Endothelial cell of umbilical vein (primary cell): ENCODE data around the gene FIZ1. TPM values are rescaled to one million over a fixed set of nuclear protein-coding genes. Genes with fewer than 3 reads are reported as not detected.

Source experiments
- BruUV-seq: library from RNA; stranded (reverse); fragments of 400-500 nt; replicated peaks from 2 replicates; lab custom pipeline; 2021; lab: Mats Ljungman, UMichigan
- CTCF ChIA-PET: fragments of 300-600, 350-600 bp; sonication (Branson Sonifier 250); formaldehyde crosslinking; loops from one replicate; lab custom pipeline; 2021; ENCODE audit warnings: antibody characterized with exemption, inconsistent platforms; lab: Charles Lee
- POLR2A ChIA-PET: fragments of 300-600, 350-600 bp; sonication (Branson Sonifier 250); formaldehyde crosslinking; loops from one replicate; lab custom pipeline; 2021; ENCODE audit warnings: antibody characterized with exemption, inconsistent platforms; lab: Charles Lee
- DNase-seq: peaks from one replicate; pipeline ENCODE4 v3.0.0-alpha.2; 2011; ENCODE audit warnings: low read depth, low spot score
- FAIRE-seq: peaks from 2 replicates; lab custom pipeline; 2011; peaks lifted over from hg19 to GRCh38; lab: Jason Lieb, UNC
- H2AFZ ChIP-seq: 2 replicates; pipeline ENCODE4 v1.6.0; 2012; ENCODE audit warnings: low read depth, low read length, control low read depth, inconsistent platforms
- H3K27ac ChIP-seq: 2 replicates; pipeline ENCODE4 v1.5.1; 2011; ENCODE audit warnings: low read depth, mild to moderate bottlenecking, control low read depth, low read length, moderate library complexity; ENCODE audit not compliant: insufficient read depth
- H3K27me3 ChIP-seq, 2 experiments: 2 replicates each; pipeline versions ENCODE4 v1.6.0 to v1.6.1; 2011; ENCODE audit warnings: low read length in 2 of 2, mixed read lengths in 1 of 2; ENCODE audit not compliant: control insufficient read depth in 2 of 2, insufficient read depth in 2 of 2
- H3K36me3 ChIP-seq, 2 experiments: 2 replicates in 1 of 2; 3 replicates in 1 of 2; pipeline ENCODE4 v1.5.1; 2011; ENCODE audit warnings: low read length in 2 of 2, mild to moderate bottlenecking in 1 of 2, moderate library complexity in 1 of 2; ENCODE audit not compliant: control insufficient read depth in 2 of 2, insufficient read depth in 2 of 2; ENCODE audit errors: extremely low read depth in 1 of 2
- H3K4me1 ChIP-seq: 3 replicates; pipeline ENCODE4 v1.5.1; 2011; ENCODE audit warnings: mild to moderate bottlenecking, low read length; ENCODE audit not compliant: control insufficient read depth, insufficient read depth; ENCODE audit errors: extremely low read depth
- H3K4me2 ChIP-seq: 2 replicates; pipeline ENCODE4 v1.6.1; 2011; ENCODE audit warnings: low read length, control low read depth, mixed read lengths; ENCODE audit not compliant: insufficient read depth
- H3K4me3 ChIP-seq, 3 experiments: fragments of 200-600 bp in 1 of 3; sonication (generic), shearing (Covaris generic) in 1 of 3; replicated peaks in 1 of 3; 2 replicates each; pipeline ENCODE4 v1.5.1; 2011 to 2016; ENCODE audit warnings: control low read depth in 3 of 3, low read length in 3 of 3, mild to moderate bottlenecking in 2 of 3, inconsistent platforms in 1 of 3, low read depth in 1 of 3, moderate library complexity in 1 of 3; ENCODE audit not compliant: insufficient read depth in 1 of 3
- H3K79me2 ChIP-seq: 2 replicates; pipeline ENCODE4 v1.6.0; 2012; ENCODE audit warnings: low read length, inconsistent platforms; ENCODE audit not compliant: control insufficient read depth, insufficient read depth
- H3K9ac ChIP-seq: replicated peaks from 2 replicates; pipeline ENCODE3; 2011; ENCODE audit warnings: low read length, control low read depth; ENCODE audit not compliant: insufficient read depth; ENCODE audit errors: extremely low read depth
- H3K9me1 ChIP-seq: replicated peaks from 3 replicates; pipeline ENCODE4 v1.6.0; 2011; ENCODE audit warnings: mild to moderate bottlenecking, low read length; ENCODE audit not compliant: control insufficient read depth, insufficient read depth; ENCODE audit errors: extremely low read depth
- H3K9me3 ChIP-seq: replicated peaks from 2 replicates; pipeline ENCODE4 v1.5.1; 2012; ENCODE audit warnings: low read length, inconsistent platforms; ENCODE audit not compliant: control insufficient read depth, insufficient read depth
- H4K20me1 ChIP-seq: replicated peaks from 2 replicates; pipeline ENCODE3; 2011; ENCODE audit warnings: mild to moderate bottlenecking, low read length; ENCODE audit not compliant: control insufficient read depth, insufficient read depth; ENCODE audit errors: extremely low read depth
- CTCF ChIP-seq, 2 donors: IDR thresholded peaks; 1 replicate in 1 of 2; 2 replicates in 1 of 2; pipeline ENCODE4 v1.5.1; 2011; ENCODE audit warnings: low read length in 2 of 2, mild to moderate bottlenecking in 2 of 2, moderate library complexity in 2 of 2, control low read depth in 1 of 2, inconsistent platforms in 1 of 2, low read depth in 1 of 2; ENCODE audit not compliant: insufficient read depth in 1 of 2; ENCODE audit errors: extremely low read depth in 1 of 2
- EZH2 ChIP-seq: IDR thresholded peaks from 2 replicates; pipeline ENCODE4 v1.6.1; 2012; ENCODE audit warnings: borderline replicate concordance, low read depth, mild to moderate bottlenecking, moderate library complexity, low read length, inconsistent platforms; ENCODE audit not compliant: severe bottlenecking
- FOS ChIP-seq: IDR thresholded peaks from 2 replicates; pipeline ENCODE4 v1.6.1; 2011; ENCODE audit warnings: mild to moderate bottlenecking, low read length, moderate library complexity, borderline replicate concordance; ENCODE audit not compliant: insufficient read depth
- GATA2 ChIP-seq: IDR thresholded peaks from 2 replicates; pipeline ENCODE4 v1.7.0; 2011; ENCODE audit warnings: low read depth, mild to moderate bottlenecking, moderate library complexity, mixed read lengths, low read length; ENCODE audit not compliant: insufficient read length, insufficient read depth
- POLR2A ChIP-seq: IDR thresholded peaks from 2 replicates; pipeline ENCODE4 v1.6.1; 2012; ENCODE audit warnings: low read depth, mild to moderate bottlenecking, control low read depth, low read length
- dilution Hi-C: fragments of 300-500 bp; cut with MboI; formaldehyde crosslinking; loops from one replicate; pipeline ENCODE4 v1.15.0; 2019; ENCODE audit warnings: low sequenced_read_pairs; ENCODE audit not compliant: extremely low pct_ligation_motif_present
- intact Hi-C: fragments of 100-400 bp; cut with micrococcal nuclease; formaldehyde crosslinking; loops from one replicate; pipeline ENCODE4 v1.10.0; 2022
- polyA plus RNA-seq, 4 experiments: library from polyadenylated mRNA; depleted of rRNA in 3 of 4; stranded (reverse) in 3 of 4; unstranded in 1 of 4; fragments of >200 nt; gene quantifications; 2 replicates each; pipeline versions ENCODE4 v1.2.1 to v1.2.3, GENCODE V29; 2011 to 2012; ENCODE audit warnings: missing spikeins in 1 of 4
- total RNA-seq: library from RNA; stranded (reverse); gene quantifications from 2 replicates; pipeline ENCODE4 v1.2.3, GENCODE V29; 2021

The FIZ1 gene
- total and polyA plus RNA-seq, 2 donors (not counting 3 experiments of a cell fraction or from before 2014, with no cell fraction given): 6.6 to 15.6 TPM

GRCh38 chr19:55606817-55607216, 7.5 kb upstream of the FIZ1 start:
- POLR2A ChIA-PET: no interaction called here
- no TSS peak for BruUV-seq
- no peak for FAIRE-seq
- peak overlapping the region; percentile 59 for H3K4me2 ChIP-seq
- H3K27ac ChIP-seq: no peak overlapping the region
- peaks cover 13% of the 10 kb centered on the region for H3K4me1 ChIP-seq
- CTCF ChIA-PET: interaction anchor here (0.7 to 3.8 kb wide), 28 partner anchors 11 to 466 kb away, joined by 3 to 40 read pairs (median 6); partner anchors contain the start of genes ZNF628 and ZNF784
- peaks cover 26% of the 10 kb centered on the region for H3K79me2 ChIP-seq
- intact Hi-C loops: loop anchor here (1.0 to 10.0 kb wide), 4 partner anchors 90 to 352 kb away; partner anchors contain the start of genes C19orf85, ISOC2, PPP6R1 and RPL28
- H3K9me3 ChIP-seq: no peaks in the 10 kb centered on the region
- peak overlapping the region in 1 of 3 experiments; percentile 25 for H3K4me3 ChIP-seq
- no peaks in the 10 kb centered on the region for H4K20me1 ChIP-seq
- H3K36me3 ChIP-seq: peaks cover 0 to 5% of the 10 kb centered on the region in 2 experiments
- TF ChIP-seq POLR2A (no peak), GATA2 (no peak), FOS (no peak), CTCF (IDR thresholded peaks at IDR 0.05; ENCODE audit: extremely low read depth in 1 of 2, insufficient read depth in 1 of 2, low read depth in 1 of 2, low read length in 2 of 2) (no peak), EZH2 (no peak)
- DNase-seq: no peak
- dilution Hi-C loops: loop anchor here (10.0 kb wide), 1 partner anchor 92 kb away; no protein-coding TSS in a partner anchor
- no peaks in the 10 kb centered on the region for H3K9me1 ChIP-seq
- no peak overlapping the region for H2AFZ ChIP-seq
- no peaks in the 10 kb centered on the region for H3K27me3 ChIP-seq
- H3K9ac ChIP-seq: no peak overlapping the region
